ENCODE measurements around the gene GTF2F1.
A peak's percentile ranks its signal among the peaks of the same experiment; 100 is the strongest.
"Not testable (repeated sequence)": the region's sequence is repeated elsewhere in the genome, so short reads cannot be mapped to it uniquely, and the experiment has no call there.

The GTF2F1 gene

DNA sequence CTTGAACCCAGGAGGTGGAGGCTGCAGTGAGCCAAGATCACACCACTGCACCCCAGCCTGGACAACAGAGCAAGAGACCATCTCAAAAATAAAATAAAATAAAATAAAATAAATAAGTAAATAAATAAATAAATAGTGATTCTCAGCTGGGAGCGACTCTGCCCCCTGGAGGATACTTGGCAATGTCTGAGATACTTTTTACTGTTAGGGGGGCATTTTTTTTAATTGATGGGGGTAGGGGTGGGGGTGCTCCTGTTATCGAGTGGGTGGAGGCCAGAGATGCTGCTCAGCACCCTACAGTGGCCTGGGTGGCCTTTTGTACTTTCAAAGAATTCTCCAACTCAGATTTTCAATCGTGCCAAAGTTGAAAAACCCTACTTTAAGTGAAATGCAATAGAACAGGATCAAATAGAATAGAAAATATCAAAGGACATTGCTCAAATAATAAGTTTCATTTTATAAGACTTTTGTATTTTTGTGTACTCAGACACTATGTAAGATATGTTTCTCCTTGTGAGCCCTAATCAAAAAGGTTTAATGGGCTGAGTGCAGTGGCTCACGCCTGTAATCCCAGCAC is 38.8 kb downstream of the GTF2F1 start:
- peak in 1 of 2 experiments; percentile 1 for DNase-seq

- DNase-seq = no peak
These were observed 40.4 kb downstream of the GTF2F1 start for GRCh38 chr19:6352381-6353165.

- no peak for DNase-seq
These were observed 42.3 kb downstream of the GTF2F1 start for GRCh38 chr19:6350688-6351087.

DNA sequence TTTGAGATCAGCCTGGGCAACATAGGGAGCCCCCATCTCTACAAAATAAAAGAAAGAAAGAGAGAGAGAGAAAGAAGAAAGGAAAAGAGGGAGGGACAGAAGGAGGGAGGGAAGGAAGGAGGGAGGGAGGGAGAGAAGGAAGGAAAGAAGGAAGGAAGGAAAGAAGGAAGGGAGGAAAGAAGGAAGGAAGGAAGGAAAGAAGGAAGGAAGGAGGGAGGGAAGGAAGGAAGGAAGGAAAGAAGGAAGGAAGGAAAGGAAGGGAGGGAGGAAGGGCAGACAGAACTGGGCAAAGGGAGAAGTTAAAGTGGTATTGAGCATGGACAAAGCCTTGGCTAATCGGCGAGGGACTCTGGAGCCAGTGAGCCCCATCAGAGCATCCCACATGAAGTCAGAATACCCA is 43.7 kb downstream of the GTF2F1 start:
- DNase-seq = not testable (repeated sequence)

DNA sequence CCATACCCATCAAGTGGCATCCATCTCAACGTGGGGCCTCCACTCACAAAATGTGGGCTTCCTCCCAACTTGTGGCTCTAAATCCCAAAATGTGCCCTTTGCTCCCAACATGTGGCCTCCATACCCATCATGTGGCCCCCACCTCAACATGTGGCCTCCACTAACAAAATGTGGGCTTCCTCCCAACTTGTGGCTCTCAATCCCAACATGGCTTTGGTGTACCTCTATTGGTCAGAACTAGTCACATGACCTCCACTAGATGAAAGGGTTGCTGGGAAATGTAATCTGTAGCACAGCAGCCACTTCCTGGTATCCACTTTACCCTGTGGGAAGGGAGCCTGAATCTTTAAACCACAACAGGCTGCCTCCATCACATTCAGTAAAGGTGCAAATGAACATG is 49.5 kb downstream of the GTF2F1 start:
- DNase-seq = no peak

- no peak for DNase-seq
These were observed 52.3 kb downstream of the GTF2F1 start for GRCh38 chr19:6340493-6341201.

- no peak for DNase-seq
These were observed 58.3 kb downstream of the GTF2F1 start for GRCh38 chr19:6334490-6335285.

DNA sequence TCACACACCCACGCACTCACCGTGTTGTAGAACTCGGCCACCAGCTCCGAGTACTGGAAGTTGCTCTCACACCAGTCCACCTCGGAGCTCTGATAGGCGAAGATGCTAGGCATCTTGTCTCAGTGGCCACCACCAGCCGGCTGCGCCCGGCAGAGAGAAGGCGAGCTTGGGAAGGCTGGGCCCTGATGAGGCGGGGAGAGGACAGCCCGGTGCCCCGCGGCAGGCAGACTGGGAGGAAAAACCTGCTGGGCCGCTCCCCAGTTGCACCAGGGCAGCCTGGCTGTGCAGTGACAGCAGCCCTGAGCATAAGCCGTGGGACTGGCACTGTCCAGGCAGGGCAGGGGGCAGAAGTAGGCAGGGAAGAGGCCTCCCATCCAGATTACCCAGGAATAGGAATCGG is 59.5 kb downstream of the GTF2F1 start, which contains the start of gene ACER1:
ACER1 (minus strand) TSS at position 174 of the 400 bp plus-strand sequence; CDS start at position 113, 61 bp downstream.
- DNase-seq = no peak

Measured in AML-193 (cell line).